Activated T-cell treated with anti-CD3 and anti-CD28 coated beads, Interleukin-2, amount 50 U/mL, for 4 hours (primary cell): ENCODE measurements around the gene NR4A3. TPM values are rescaled to one million over a fixed set of nuclear protein-coding genes. Genes with fewer than 3 reads are reported as not detected.

Source experiments
- ATAC-seq, 2 donors: fragments of 200-7000 bp; cut with Tn5 transposase; one replicate each; pipeline ENCODE4 v1.10.0; 2021
- DNase-seq: peaks from one replicate; pipeline ENCODE4 v3.0.0-alpha.2; 2020
- H3K27me3 Mint-ChIP-seq: one replicate; pipeline ENCODE4 v1.8.0; 2021; ENCODE audit warnings: low read depth, mixed read lengths
- H3K36me3 Mint-ChIP-seq: one replicate; pipeline ENCODE4 v1.8.0; 2022; ENCODE audit warnings: mixed read lengths; ENCODE audit not compliant: insufficient read depth
- H3K4me1 Mint-ChIP-seq: one replicate; pipeline ENCODE4 v1.8.0; 2021; ENCODE audit warnings: low read depth, mixed read lengths
- H3K4me3 Mint-ChIP-seq: one replicate; pipeline ENCODE4 v1.8.0; 2021; ENCODE audit warnings: mild to moderate bottlenecking, moderate library complexity, mixed read lengths
- H3K9me3 Mint-ChIP-seq: one replicate; pipeline ENCODE4 v1.8.0; 2021; ENCODE audit warnings: mixed read lengths
- total RNA-seq, 3 donors: library from RNA; stranded (reverse); gene quantifications; one replicate each; pipeline ENCODE4 v1.2.1, GENCODE V29; 2021

Gene NR4A3
- total RNA-seq, 3 donors from 2014 or later, result 23.2 to 26.5 (median 24.9) TPM

- ATAC-seq (no peak), DNase-seq (no peak)
- no peaks in the 10 kb centered on the region for H3K9me3 Mint-ChIP-seq
- peaks cover 19% of the 10 kb centered on the region for H3K4me1 Mint-ChIP-seq
- H3K4me3 Mint-ChIP-seq, result no peak overlapping the region
- H3K27me3 Mint-ChIP-seq, result no peaks in the 10 kb centered on the region
- H3K36me3 Mint-ChIP-seq, result no peaks in the 10 kb centered on the region
Measured at GRCh38 chr9:99903393-99903792, 81.7 kb downstream of the NR4A3 start.

GRCh38 chr9:99905833-99906402 lies 84.2 kb downstream of the NR4A3 start:
- DNase-seq (no peak), ATAC-seq (no peak)
- H3K4me3 Mint-ChIP-seq, result peak overlapping the region; percentile 95
- H3K9me3 Mint-ChIP-seq, result no peaks in the 10 kb centered on the region
- H3K4me1 Mint-ChIP-seq, result peaks cover 32% of the 10 kb centered on the region
- no peaks in the 10 kb centered on the region for H3K27me3 Mint-ChIP-seq
- no peaks in the 10 kb centered on the region for H3K36me3 Mint-ChIP-seq

GRCh38 chr9:99906403-99907207 lies 84.9 kb downstream of the NR4A3 start, which contains the start of gene STX17:
Gene STX17 (plus strand): TSS chr9:99906654. CDS start chr9:99915240, 8,586 bp downstream.
- ATAC-seq (peak; percentile 87 to 89), DNase-seq (peak; percentile 81)
- peak within 1 kb of the TSS; percentile 95 for H3K4me3 Mint-ChIP-seq
- peaks cover 35% of the 10 kb centered on the region for H3K4me1 Mint-ChIP-seq
- H3K27me3 Mint-ChIP-seq, result no peaks in the 10 kb centered on the region
- H3K9me3 Mint-ChIP-seq, result no peaks in the 10 kb centered on the region
- no peaks in the 10 kb centered on the region for H3K36me3 Mint-ChIP-seq

- H3K36me3 Mint-ChIP-seq, result peaks cover under 1% of the 10 kb centered on the region
- H3K9me3 Mint-ChIP-seq, result no peaks in the 10 kb centered on the region
- ATAC-seq, result no peak
- H3K4me1 Mint-ChIP-seq, result peaks cover 36% of the 10 kb centered on the region
- DNase-seq, result no peak
- H3K27me3 Mint-ChIP-seq, result no peaks in the 10 kb centered on the region
- H3K4me3 Mint-ChIP-seq, result peak overlapping the region; percentile 95
Measured at GRCh38 chr9:99907208-99907532, 85.5 kb downstream of the NR4A3 start.

GRCh38 chr9:99911600-99911999 lies 89.9 kb downstream of the NR4A3 start:
- DNase-seq (no peak), ATAC-seq (no peak)
- Mint-ChIP-seq H3K9me3 (no peaks in the 10 kb centered on the region), H3K4me1 (peaks cover 46% of the 10 kb centered on the region), H3K36me3 (peaks cover 17% of the 10 kb centered on the region), H3K27me3 (no peaks in the 10 kb centered on the region), H3K4me3 (no peak overlapping the region)

Other genes with a start within 250 kb of the NR4A3 start
- 10 to 100 TPM; 16.4 to 18.5 (median 18.2) TPM for gene STX17, start 84.8 kb downstream of the NR4A3 start, total RNA-seq